PC-3 (cell line): ENCODE data around the gene DCTN2. TPM values are rescaled to one million over a fixed set of nuclear protein-coding genes. Genes with fewer than 3 reads are reported as not detected.

Experiments
- ATAC-seq: fragments of 200-7000 bp; cut with Tn5 transposase; 2 replicates; pipeline ENCODE4 v1.9.1; 2020; ENCODE audit warnings: mild to moderate bottlenecking, moderate library complexity
- BruUV-seq: library from RNA; stranded (reverse); fragments of 400-500 nt; replicated peaks from 2 replicates; lab custom pipeline; 2021; lab: Mats Ljungman, UMichigan
- CTCF ChIA-PET: fragments of 300-600 bp; sonication (Branson Sonifier 250); formaldehyde crosslinking; loops from one replicate; lab custom pipeline; 2022; ENCODE audit warnings: antibody characterized with exemption; lab: Charles Lee
- POLR2A ChIA-PET: fragments of 300-600 bp; sonication (Branson Sonifier 250); formaldehyde crosslinking; loops from one replicate; lab custom pipeline; 2022; ENCODE audit warnings: antibody characterized with exemption; ENCODE audit not compliant: unreplicated experiment; lab: Charles Lee
- DNase-seq: peaks from one replicate; pipeline ENCODE4 v3.0.0-alpha.2; 2015
- H2AFZ ChIP-seq: fragments of 300-600 bp; sonication (generic); 2 replicates; pipeline ENCODE4 v1.6.0; 2016; ENCODE audit warnings: antibody characterized with exemption, low read length
- H3F3A ChIP-seq: fragments of 300-600 bp; sonication (generic); one replicate; pipeline ENCODE4 v1.6.0; 2017; ENCODE audit warnings: antibody characterized with exemption, low read length, control low read depth, mild to moderate bottlenecking; ENCODE audit not compliant: unreplicated experiment
- H3K27ac ChIP-seq: fragments of 300-600 bp; sonication (generic); 2 replicates; pipeline ENCODE4 v1.5.1; 2016; ENCODE audit warnings: mild to moderate bottlenecking, low read length
- H3K27me3 ChIP-seq: fragments of 300-600 bp; sonication (generic); 2 replicates; pipeline ENCODE4 v1.6.1; 2016; ENCODE audit warnings: low read length, mixed read lengths
- H3K36me3 ChIP-seq: fragments of 300-600 bp; sonication (generic); 2 replicates; pipeline ENCODE4 v1.6.1; 2016; ENCODE audit warnings: low read depth, mixed run types, low read length, mixed read lengths
- H3K4me1 ChIP-seq: fragments of 300-600 bp; sonication (generic); 2 replicates; pipeline ENCODE4 v1.5.1; 2016; ENCODE audit warnings: low read length; ENCODE audit not compliant: insufficient read depth
- H3K4me2 ChIP-seq: fragments of 300-600 bp; sonication (generic); 2 replicates; pipeline ENCODE4 v1.6.0; 2016; ENCODE audit warnings: low read length
- H3K4me3 ChIP-seq: fragments of 300-600 bp; sonication (generic); 2 replicates; pipeline ENCODE4 v1.5.1; 2016; ENCODE audit warnings: mild to moderate bottlenecking, low read length, mixed read lengths
- H3K79me2 ChIP-seq: fragments of 300-600 bp; sonication (generic); 2 replicates; pipeline ENCODE4 v1.6.1; 2017; ENCODE audit warnings: low read length, mixed read lengths
- H3K9ac ChIP-seq: fragments of 300-600 bp; sonication (generic); 2 replicates; pipeline ENCODE4 v1.6.0; 2016; ENCODE audit warnings: mild to moderate bottlenecking, low read length
- H3K9me2 ChIP-seq: fragments of 300-600 bp; sonication (generic); replicated peaks from 2 replicates; pipeline ENCODE4 v1.6.1; 2016; ENCODE audit warnings: mixed run types, low read length, mixed read lengths
- H3K9me3 ChIP-seq: fragments of 300-600 bp; sonication (generic); 2 replicates; pipeline ENCODE4 v1.6.1; 2016; ENCODE audit warnings: low read length, mixed read lengths
- H4K20me1 ChIP-seq: fragments of 300-600 bp; sonication (generic); 2 replicates; pipeline ENCODE4 v1.6.1; 2016; ENCODE audit warnings: low read length, mixed read lengths
- CTCF ChIP-seq: fragments of 300-600 bp; sonication (generic); conservative IDR thresholded peaks from 2 replicates; pipeline ENCODE4 v1.5.1; 2017; ENCODE audit warnings: antibody characterized with exemption, low read depth, mild to moderate bottlenecking, low read length
- EZH2 ChIP-seq: fragments of 300-600 bp; sonication (generic); IDR thresholded peaks from one replicate; pipeline ENCODE4 v1.6.1; 2017; ENCODE audit warnings: antibody characterized with exemption, mild to moderate bottlenecking, low read length; ENCODE audit not compliant: unreplicated experiment
- EZH2phosphoT487 ChIP-seq: fragments of 300-600 bp; sonication (generic); IDR thresholded peaks from 2 replicates; pipeline ENCODE4 v1.6.1; 2018; ENCODE audit warnings: mild to moderate bottlenecking, antibody characterized with exemption, low read length, borderline replicate concordance
- intact Hi-C: fragments of 100-400 bp; cut with micrococcal nuclease; formaldehyde crosslinking; loops from 2 replicates; pipeline ENCODE4 v1.9.0; 2023
- total RNA-seq: library from RNA; depleted of rRNA; stranded (reverse); fragments of >200 nt; gene quantifications from 2 replicates; pipeline ENCODE4 v1.2.3, GENCODE V29; 2014

The DCTN2 gene
- total RNA-seq, 1 experiment from 2014 or later = 88.5 TPM

GRCh38 chr12:57535764-57536596, 11.0 kb downstream of the DCTN2 start:
- Histone ChIP-seq H2AFZ (no peak overlapping the region), H3K9me3 (no peaks in the 10 kb centered on the region), H3K79me2 (no peaks in the 10 kb centered on the region), H3K27me3 (no peaks in the 10 kb centered on the region), H3K9me2 (no peaks in the 10 kb centered on the region), H3K4me1 (no peaks in the 10 kb centered on the region), H4K20me1 (no peaks in the 10 kb centered on the region), H3F3A (no peaks in the 10 kb centered on the region), H3K36me3 (peaks cover 33% of the 10 kb centered on the region; the same call in 1 of the 2 replicates), H3K4me3 (no peak overlapping the region), H3K9ac (no peak overlapping the region), H3K27ac (no peak overlapping the region), H3K4me2 (no peak overlapping the region)
- DNase-seq = no peak
- no peak for TF ChIP-seq CTCF
- TF ChIP-seq EZH2phosphoT487 = no peak
- no peak for TF ChIP-seq EZH2
- ChIA-PET CTCF (no interaction called here), POLR2A (no interaction called here)
- no TSS peak for BruUV-seq
- intact Hi-C loops = no loop called here
- no peak for ATAC-seq

DNA sequence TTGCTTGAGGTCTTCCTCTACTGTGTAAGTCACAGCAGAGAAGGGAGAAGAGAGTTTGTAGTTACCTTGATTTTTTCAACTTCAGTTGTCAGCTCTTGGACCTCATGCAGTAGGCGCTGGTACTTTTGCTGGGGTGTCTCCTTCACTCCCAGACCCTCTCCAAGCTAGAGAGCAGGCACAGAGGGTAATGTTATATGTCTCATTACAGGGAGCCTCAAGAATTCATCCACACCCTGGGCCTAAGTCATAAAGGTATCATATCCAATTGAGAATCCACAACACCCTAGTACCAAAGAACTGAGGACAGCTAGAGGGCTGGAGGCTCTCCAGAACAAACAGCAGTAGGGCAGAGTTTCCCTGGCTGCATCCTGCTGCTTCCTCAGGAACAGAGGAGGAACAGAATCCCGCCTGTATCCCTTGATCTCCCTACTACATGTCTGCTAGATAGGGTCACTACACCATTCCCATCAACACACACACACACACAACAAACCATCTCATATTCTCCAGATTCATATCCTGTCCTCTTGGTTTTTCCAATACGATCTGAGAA, 11.9 kb downstream of the DCTN2 start:
- BruUV-seq = no TSS peak
- Histone ChIP-seq H3K27me3 (no peaks in the 10 kb centered on the region), H3K9me2 (no peaks in the 10 kb centered on the region), H3F3A (no peaks in the 10 kb centered on the region), H3K79me2 (no peaks in the 10 kb centered on the region), H3K9me3 (no peaks in the 10 kb centered on the region), H3K36me3 (peaks cover 36% of the 10 kb centered on the region; the same call in 1 of the 2 replicates), H3K4me1 (no peaks in the 10 kb centered on the region), H4K20me1 (no peaks in the 10 kb centered on the region), H3K4me2 (no peak overlapping the region), H3K9ac (no peak overlapping the region), H3K4me3 (no peak overlapping the region), H3K27ac (no peak overlapping the region), H2AFZ (no peak overlapping the region)
- no peak for ATAC-seq
- no peak for DNase-seq
- intact Hi-C loops = no loop called here
- no peak for TF ChIP-seq EZH2
- TF ChIP-seq CTCF = no peak
- no peak for TF ChIP-seq EZH2phosphoT487
- POLR2A ChIA-PET = interaction anchor here (0.6 kb wide), 1 partner anchor 35 kb away, joined by 3 read pairs; no protein-coding TSS in a partner anchor
- CTCF ChIA-PET = no interaction called here

DNA sequence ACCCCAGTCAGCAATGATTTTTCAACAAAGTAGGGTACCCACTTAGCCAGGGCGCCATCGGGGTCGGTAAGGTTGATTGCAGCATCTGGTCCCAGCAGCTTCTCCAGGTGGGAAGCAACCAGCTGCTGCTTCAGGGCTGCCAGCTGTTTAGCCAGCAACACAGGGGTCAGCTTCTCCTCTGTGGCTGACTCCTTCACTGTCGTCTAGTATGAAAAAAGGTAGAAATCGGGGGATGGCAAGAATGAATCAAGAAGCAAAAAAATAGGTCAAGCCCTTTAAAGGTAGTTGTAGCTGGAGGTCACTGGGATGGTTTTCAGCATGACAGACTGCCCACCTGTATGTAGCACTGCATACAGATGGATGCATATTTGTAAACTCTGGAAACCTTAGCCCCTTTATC, 12.7 kb downstream of the DCTN2 start:
- H4K20me1 ChIP-seq = no peaks in the 10 kb centered on the region
- no peak overlapping the region for H3K4me3 ChIP-seq
- no peaks in the 10 kb centered on the region for H3K4me1 ChIP-seq
- DNase-seq (no peak), ATAC-seq (no peak)
- H3K27me3 ChIP-seq = no peaks in the 10 kb centered on the region
- no peak overlapping the region for H3K4me2 ChIP-seq
- H3F3A ChIP-seq = no peaks in the 10 kb centered on the region
- no peak overlapping the region for H3K27ac ChIP-seq
- POLR2A ChIA-PET = interaction anchor here (0.6 kb wide), 1 partner anchor 34 kb away, joined by 3 read pairs; no protein-coding TSS in a partner anchor
- H3K9ac ChIP-seq = no peak overlapping the region
- H3K9me3 ChIP-seq = no peaks in the 10 kb centered on the region
- H3K9me2 ChIP-seq = no peaks in the 10 kb centered on the region
- peaks cover 42% of the 10 kb centered on the region; the same call in 1 of the 2 replicates for H3K36me3 ChIP-seq
- intact Hi-C loops = no loop called here
- no peaks in the 10 kb centered on the region for H3K79me2 ChIP-seq
- TF ChIP-seq EZH2 (no peak), EZH2phosphoT487 (no peak), CTCF (no peak)
- H2AFZ ChIP-seq = no peak overlapping the region
- CTCF ChIA-PET = no interaction called here
- BruUV-seq = no TSS peak
